HG03135 (cell line): ENCODE measurements around the gene ANO6.
"Not testable (repeated sequence)": the region's sequence is repeated elsewhere in the genome, so short reads cannot be mapped to it uniquely, and the experiment has no call there.

Source experiments
- ATAC-seq: cut with Tn5 transposase; IDR thresholded peaks from one replicate; pipeline ENCODE4 v1.9.1; 2021; ENCODE audit warnings: mild to moderate bottlenecking, moderate library complexity; ENCODE audit not compliant: unreplicated experiment

Gene ANO6

GRCh38 chr12:45304514-45305178 is 88.8 kb downstream of the ANO6 start:
- no peak for ATAC-seq

- ATAC-seq: no peak
These were observed 90.0 kb downstream of the ANO6 start for GRCh38 chr12:45305907-45306306.

- ATAC-seq: no peak
These were observed 94.1 kb downstream of the ANO6 start for GRCh38 chr12:45309836-45310626.

- no peak for ATAC-seq
These were observed 94.7 kb downstream of the ANO6 start for GRCh38 chr12:45310627-45310968.

GRCh38 chr12:45312012-45312411 is 96.1 kb downstream of the ANO6 start:
- no peak for ATAC-seq

- ATAC-seq: no peak
These were observed 98.9 kb downstream of the ANO6 start for GRCh38 chr12:45314770-45315169.

GRCh38 chr12:45315462-45315861 is 99.6 kb downstream of the ANO6 start:
- ATAC-seq: no peak

- not testable (repeated sequence) for ATAC-seq
These were observed 101.4 kb downstream of the ANO6 start for GRCh38 chr12:45317261-45317660.

- no peak for ATAC-seq
These were observed 106.9 kb downstream of the ANO6 start for GRCh38 chr12:45322810-45323209.

GRCh38 chr12:45324391-45324790 is 108.5 kb downstream of the ANO6 start:
- ATAC-seq: no peak

- no peak for ATAC-seq
These were observed 110.6 kb downstream of the ANO6 start for GRCh38 chr12:45326358-45326975.

- no peak for ATAC-seq
These were observed 112.0 kb downstream of the ANO6 start for GRCh38 chr12:45327823-45328383.

- ATAC-seq: no peak
These were observed 113.3 kb downstream of the ANO6 start for GRCh38 chr12:45329238-45329637.

- ATAC-seq: no peak
These were observed 113.8 kb downstream of the ANO6 start for GRCh38 chr12:45329702-45330101.

GRCh38 chr12:45331552-45331951 is 115.7 kb downstream of the ANO6 start:
- ATAC-seq: no peak

- no peak for ATAC-seq
These were observed 118.5 kb downstream of the ANO6 start for GRCh38 chr12:45334396-45334795.

GRCh38 chr12:45336331-45336730 is 120.4 kb downstream of the ANO6 start:
- ATAC-seq: no peak

- no peak for ATAC-seq
These were observed 121.1 kb downstream of the ANO6 start for GRCh38 chr12:45336762-45337596.

GRCh38 chr12:45337835-45338234 is 121.9 kb downstream of the ANO6 start:
- no peak for ATAC-seq

- no peak for ATAC-seq
These were observed 122.4 kb downstream of the ANO6 start for GRCh38 chr12:45338272-45338671.

GRCh38 chr12:45339035-45339434 is 123.1 kb downstream of the ANO6 start:
- no peak for ATAC-seq
